A673 (cell line): ENCODE data around the gene ASB15. TPM values are rescaled to one million over a fixed set of nuclear protein-coding genes. Genes with fewer than 3 reads are reported as not detected.

Source experiments
- BruUV-seq: library from RNA; stranded (reverse); fragments of 400-500 nt; replicated peaks from 2 replicates; lab custom pipeline; 2021; lab: Mats Ljungman, UMichigan
- CTCF ChIA-PET: fragments of 300-600 bp; sonication (Branson Sonifier 250); formaldehyde crosslinking; loops from one replicate; lab custom pipeline; 2022; ENCODE audit warnings: antibody characterized with exemption; lab: Charles Lee
- POLR2A ChIA-PET: fragments of 300-600 bp; sonication (Branson Sonifier 250); formaldehyde crosslinking; loops from one replicate; lab custom pipeline; 2022; ENCODE audit warnings: antibody characterized with exemption; ENCODE audit not compliant: low non-redundant PET; lab: Charles Lee
- DNase-seq: peaks from one replicate; pipeline ENCODE4 v3.0.0-alpha.2; 2015; ENCODE audit warnings: low spot score
- H3K27ac ChIP-seq: fragments of 200-600 bp; sonication (generic); 2 replicates; pipeline ENCODE4 v1.5.1; 2016; ENCODE audit warnings: mixed run types, low read depth, mild to moderate bottlenecking, mixed read lengths, antibody characterized with exemption, low read length; ENCODE audit not compliant: poor library complexity, severe bottlenecking
- H3K27me3 ChIP-seq: fragments of 200-600 bp; sonication (generic); replicated peaks from 2 replicates; pipeline ENCODE4 v1.6.1; 2017; ENCODE audit warnings: mixed run types, low read depth, mild to moderate bottlenecking, mixed read lengths, antibody characterized with exemption, low read length; ENCODE audit not compliant: insufficient read depth, poor library complexity
- H3K36me3 ChIP-seq: fragments of 200-600 bp; sonication (generic); 2 replicates; pipeline ENCODE4 v1.6.1; 2016; ENCODE audit warnings: mixed run types, mild to moderate bottlenecking, mixed read lengths, antibody characterized with exemption, low read length; ENCODE audit not compliant: insufficient read depth, poor library complexity, severe bottlenecking
- H3K4me1 ChIP-seq: fragments of 200-600 bp; sonication (generic); 2 replicates; pipeline ENCODE4 v1.6.1; 2017; ENCODE audit warnings: mixed run types, mild to moderate bottlenecking, mixed read lengths, antibody characterized with exemption, low read length; ENCODE audit not compliant: insufficient read depth, poor library complexity, severe bottlenecking
- H3K4me3 ChIP-seq: fragments of 200-600 bp; sonication (generic); 2 replicates; pipeline ENCODE4 v1.5.1; 2016; ENCODE audit warnings: low read depth, mixed run types, mild to moderate bottlenecking, mixed read lengths, low read length; ENCODE audit not compliant: poor library complexity, severe bottlenecking
- H3K9me3 ChIP-seq: fragments of 200-600 bp; sonication (generic); 2 replicates; pipeline ENCODE4 v1.6.1; 2016; ENCODE audit warnings: mixed run types, low read depth, mild to moderate bottlenecking, mixed read lengths, antibody characterized with exemption, low read length; ENCODE audit not compliant: poor library complexity, severe bottlenecking
- CTCF ChIP-seq: fragments of 300-800, 200-600 bp; sonication (generic); conservative IDR thresholded peaks from 2 replicates; pipeline ENCODE4 v1.5.1; 2017; ENCODE audit warnings: low read depth, mild to moderate bottlenecking, antibody characterized with exemption, low read length, moderate library complexity, mixed read lengths
- EZH2 ChIP-seq: fragments of 200-600 bp; sonication (generic); IDR thresholded peaks from 2 replicates; pipeline ENCODE4 v1.6.1; 2017; ENCODE audit warnings: borderline replicate concordance, low read depth, mild to moderate bottlenecking, mixed read lengths, antibody characterized with exemption, low read length; ENCODE audit not compliant: poor library complexity, severe bottlenecking
- intact Hi-C: fragments of 100-400 bp; cut with micrococcal nuclease; formaldehyde crosslinking; loops from one replicate; pipeline ENCODE4 v1.10.0; 2022; ENCODE audit not compliant: unreplicated experiment
- total RNA-seq: library from RNA; stranded (reverse); gene quantifications from 2 replicates; pipeline ENCODE4 v1.2.3, GENCODE V29; 2021

Gene ASB15
- total RNA-seq, 1 experiment from 2014 or later: not detected

- peak overlapping the region; percentile 55 for H3K27ac ChIP-seq
- H3K36me3 ChIP-seq: no peaks in the 10 kb centered on the region
- no peak for TF ChIP-seq EZH2
- no peak for TF ChIP-seq CTCF
- intact Hi-C loops: no loop called here
- POLR2A ChIA-PET: interaction anchor here (0.6 kb wide), 1 partner anchor 31 kb away, joined by 4 read pairs; no protein-coding TSS in a partner anchor
- DNase-seq: peak; percentile 87
- CTCF ChIA-PET: no interaction called here
- BruUV-seq: no TSS peak
- peak overlapping the region; percentile 13 for H3K4me3 ChIP-seq
- no peaks in the 10 kb centered on the region for H3K9me3 ChIP-seq
- H3K27me3 ChIP-seq: no peaks in the 10 kb centered on the region
- H3K4me1 ChIP-seq: peaks cover 22% of the 10 kb centered on the region
Measured at GRCh38 chr7:123643495-123644441, 42.1 kb downstream of the ASB15 start.

- Histone ChIP-seq H3K9me3 (no peaks in the 10 kb centered on the region), H3K4me3 (no peak overlapping the region), H3K27ac (no peak overlapping the region), H3K27me3 (no peaks in the 10 kb centered on the region), H3K4me1 (peaks cover 22% of the 10 kb centered on the region), H3K36me3 (no peaks in the 10 kb centered on the region)
- BruUV-seq: no TSS peak
- intact Hi-C loops: no loop called here
- POLR2A ChIA-PET: no interaction called here
- TF ChIP-seq CTCF: no peak
- no peak for TF ChIP-seq EZH2
- no peak for DNase-seq
- CTCF ChIA-PET: no interaction called here
Measured at GRCh38 chr7:123645516-123645915, 43.9 kb downstream of the ASB15 start.

GRCh38 chr7:123647106-123647730, 45.6 kb downstream of the ASB15 start:
- no peak for DNase-seq
- H3K36me3 ChIP-seq: no peaks in the 10 kb centered on the region
- H3K9me3 ChIP-seq: no peaks in the 10 kb centered on the region
- no peak overlapping the region for H3K4me3 ChIP-seq
- ChIA-PET CTCF (no interaction called here), POLR2A (no interaction called here)
- TF ChIP-seq EZH2 (no peak), CTCF (no peak)
- H3K27ac ChIP-seq: no peak overlapping the region
- no TSS peak for BruUV-seq
- peaks cover 22% of the 10 kb centered on the region for H3K4me1 ChIP-seq
- no peaks in the 10 kb centered on the region for H3K27me3 ChIP-seq
- intact Hi-C loops: no loop called here
